Loucy (cell line): ENCODE results near the gene MTCH1.

Experiments used
- H2AFZ ChIP-seq: fragments of 200-600 bp; sonication (generic); 2 replicates; pipeline ENCODE4 v1.6.0; 2016; ENCODE audit warnings: antibody characterized with exemption, mild to moderate bottlenecking, low read length, moderate library complexity
- H3F3A ChIP-seq: fragments of 200-600 bp; 2 replicates; pipeline ENCODE4 v1.6.0; 2016; ENCODE audit warnings: antibody characterized with exemption, low read depth, mild to moderate bottlenecking
- H3K27me3 ChIP-seq: fragments of 200-600 bp; sonication (generic); 2 replicates; pipeline ENCODE4 v1.6.1; 2014; ENCODE audit warnings: low read length, mild to moderate bottlenecking; ENCODE audit not compliant: insufficient read depth, poor library complexity, severe bottlenecking
- H3K36me3 ChIP-seq: fragments of 200-600 bp; sonication (generic); 2 replicates; pipeline ENCODE4 v1.6.1; 2016; ENCODE audit warnings: low read length; ENCODE audit not compliant: insufficient read depth
- H3K4me1 ChIP-seq: fragments of 200-600 bp; sonication (generic); 2 replicates; pipeline ENCODE4 v1.5.1; 2014; ENCODE audit warnings: low read length, mild to moderate bottlenecking; ENCODE audit not compliant: insufficient read depth, poor library complexity, severe bottlenecking
- H3K4me2 ChIP-seq: fragments of 200-600 bp; sonication (generic); 2 replicates; pipeline ENCODE4 v1.6.0; 2014; ENCODE audit warnings: antibody characterized with exemption, low read length, low read depth, mild to moderate bottlenecking; ENCODE audit not compliant: poor library complexity, severe bottlenecking
- H3K4me3 ChIP-seq: fragments of 200-600 bp; sonication (generic); 2 replicates; pipeline ENCODE4 v1.5.1; 2014; ENCODE audit warnings: low read length, mild to moderate bottlenecking, mixed read lengths; ENCODE audit not compliant: poor library complexity, severe bottlenecking
- H3K79me2 ChIP-seq: fragments of 200-600 bp; sonication (generic); 2 replicates; pipeline ENCODE4 v1.6.1; 2014; ENCODE audit warnings: low read length; ENCODE audit not compliant: insufficient read depth
- H3K9ac ChIP-seq: fragments of 200-600 bp; sonication (generic); 2 replicates; pipeline ENCODE4 v1.6.0; 2014; ENCODE audit warnings: mild to moderate bottlenecking, low read depth, low read length, moderate library complexity; ENCODE audit not compliant: poor library complexity, severe bottlenecking
- H3K9me2 ChIP-seq: fragments of 200-600 bp; sonication (generic); replicated peaks from 2 replicates; pipeline ENCODE4 v1.6.1; 2016; ENCODE audit warnings: low read depth, low read length, mixed read lengths
- H3K9me3 ChIP-seq: fragments of 200-600 bp; sonication (generic); 2 replicates; pipeline ENCODE4 v1.6.1; 2014; ENCODE audit warnings: mild to moderate bottlenecking, antibody characterized with exemption, low read length, low read depth; ENCODE audit not compliant: insufficient read depth
- H4K20me1 ChIP-seq: fragments of 200-600 bp; sonication (generic); 2 replicates; pipeline ENCODE4 v1.6.0; 2014; ENCODE audit warnings: antibody characterized with exemption, low read length, mild to moderate bottlenecking; ENCODE audit not compliant: insufficient read depth, poor library complexity, severe bottlenecking
- EZH2phosphoT487 ChIP-seq: fragments of 200-600 bp; IDR thresholded peaks from 2 replicates; pipeline ENCODE4 v1.6.1; 2018; ENCODE audit warnings: antibody characterized with exemption, mild to moderate bottlenecking, moderate library complexity, borderline replicate concordance
- TF ChIP-seq, protein P1 (sequence below): fragments of 200-600 bp; sonication (generic); conservative IDR thresholded peaks from 2 replicates; pipeline ENCODE4 v1.5.1; 2014; ENCODE audit warnings: mild to moderate bottlenecking, antibody characterized with exemption, low read length

MTCH1 gene

DNA sequence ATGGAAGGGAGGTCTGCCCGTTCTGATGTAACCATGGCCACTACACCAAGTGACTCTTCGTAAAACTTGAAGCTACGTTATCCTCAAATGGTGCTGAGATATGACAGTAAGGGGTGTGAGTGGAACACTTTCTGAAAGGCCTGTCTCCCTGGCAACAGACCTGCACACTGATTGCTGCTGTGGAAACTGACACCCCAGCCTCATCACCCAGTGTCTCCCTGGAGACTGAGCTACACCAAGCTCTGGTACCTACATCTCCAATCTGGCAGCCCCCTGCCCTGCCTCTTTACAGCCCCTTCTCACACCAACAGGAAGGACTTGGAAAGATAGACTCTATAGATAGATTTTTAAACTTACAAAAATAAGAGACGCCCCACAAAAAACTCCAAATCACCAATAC, 18.2 kb downstream of the MTCH1 start:
- no peak overlapping the region for H2AFZ ChIP-seq
- H4K20me1 ChIP-seq, result no peaks in the 10 kb centered on the region
- H3K9ac ChIP-seq, result no peak overlapping the region
- H3K36me3 ChIP-seq, result peaks cover 61% of the 10 kb centered on the region
- H3K4me3 ChIP-seq, result no peak overlapping the region
- H3K9me2 ChIP-seq, result no peaks in the 10 kb centered on the region
- H3K9me3 ChIP-seq, result no peaks in the 10 kb centered on the region
- no peak overlapping the region for H3K4me2 ChIP-seq
- H3K79me2 ChIP-seq, result no peaks in the 10 kb centered on the region
- no peaks in the 10 kb centered on the region for H3F3A ChIP-seq
- H3K27me3 ChIP-seq, result no peaks in the 10 kb centered on the region
- H3K4me1 ChIP-seq, result peaks cover 24% of the 10 kb centered on the region
- TF ChIP-seq, protein P1, sequence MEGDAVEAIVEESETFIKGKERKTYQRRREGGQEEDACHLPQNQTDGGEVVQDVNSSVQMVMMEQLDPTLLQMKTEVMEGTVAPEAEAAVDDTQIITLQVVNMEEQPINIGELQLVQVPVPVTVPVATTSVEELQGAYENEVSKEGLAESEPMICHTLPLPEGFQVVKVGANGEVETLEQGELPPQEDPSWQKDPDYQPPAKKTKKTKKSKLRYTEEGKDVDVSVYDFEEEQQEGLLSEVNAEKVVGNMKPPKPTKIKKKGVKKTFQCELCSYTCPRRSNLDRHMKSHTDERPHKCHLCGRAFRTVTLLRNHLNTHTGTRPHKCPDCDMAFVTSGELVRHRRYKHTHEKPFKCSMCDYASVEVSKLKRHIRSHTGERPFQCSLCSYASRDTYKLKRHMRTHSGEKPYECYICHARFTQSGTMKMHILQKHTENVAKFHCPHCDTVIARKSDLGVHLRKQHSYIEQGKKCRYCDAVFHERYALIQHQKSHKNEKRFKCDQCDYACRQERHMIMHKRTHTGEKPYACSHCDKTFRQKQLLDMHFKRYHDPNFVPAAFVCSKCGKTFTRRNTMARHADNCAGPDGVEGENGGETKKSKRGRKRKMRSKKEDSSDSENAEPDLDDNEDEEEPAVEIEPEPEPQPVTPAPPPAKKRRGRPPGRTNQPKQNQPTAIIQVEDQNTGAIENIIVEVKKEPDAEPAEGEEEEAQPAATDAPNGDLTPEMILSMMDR, result no peak
- TF ChIP-seq EZH2phosphoT487, result no peak

- H3K4me2 ChIP-seq, result no peak overlapping the region
- no peak overlapping the region for H3K4me3 ChIP-seq
- H3F3A ChIP-seq, result no peaks in the 10 kb centered on the region
- H3K9me2 ChIP-seq, result no peaks in the 10 kb centered on the region
- H3K79me2 ChIP-seq, result no peaks in the 10 kb centered on the region
- no peak overlapping the region for H3K9ac ChIP-seq
- no peaks in the 10 kb centered on the region for H3K27me3 ChIP-seq
- no peaks in the 10 kb centered on the region for H4K20me1 ChIP-seq
- no peak overlapping the region for H2AFZ ChIP-seq
- peaks cover 56% of the 10 kb centered on the region for H3K36me3 ChIP-seq
- no peak for TF ChIP-seq EZH2phosphoT487
- TF ChIP-seq, protein P1, result no peak
- no peaks in the 10 kb centered on the region for H3K9me3 ChIP-seq
- H3K4me1 ChIP-seq, result peaks cover 25% of the 10 kb centered on the region
Observed at GRCh38 chr6:36967301-36967700, 18.7 kb downstream of the MTCH1 start.

DNA sequence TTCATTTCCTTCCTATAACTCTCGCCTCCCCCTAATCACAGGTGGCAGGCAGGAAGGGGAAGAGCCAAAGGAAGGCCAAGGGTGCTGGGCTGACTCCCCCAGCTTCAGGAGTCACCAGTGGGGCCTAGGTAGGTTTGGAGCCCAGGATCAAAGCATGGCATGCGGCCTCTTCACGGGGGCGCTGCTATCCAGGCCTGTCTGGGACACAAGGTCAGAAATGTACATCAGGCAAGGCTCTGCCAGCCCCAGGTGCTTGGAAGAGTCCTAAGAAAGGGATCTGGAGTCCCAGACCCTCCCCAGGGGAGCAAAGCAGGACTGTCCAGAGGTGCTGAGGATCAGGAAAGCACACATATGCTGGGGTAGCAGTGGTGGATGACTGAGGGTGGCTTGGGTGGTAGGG, 21.1 kb downstream of the MTCH1 start:
- Histone ChIP-seq H3K9ac (peak overlapping the region; percentile 23), H3K27me3 (no peaks in the 10 kb centered on the region), H3K4me2 (peak overlapping the region; percentile 38), H3K4me1 (peaks cover 36% of the 10 kb centered on the region), H2AFZ (no peak overlapping the region), H3F3A (no peaks in the 10 kb centered on the region), H3K4me3 (no peak overlapping the region), H3K9me2 (no peaks in the 10 kb centered on the region), H3K9me3 (no peaks in the 10 kb centered on the region), H4K20me1 (no peaks in the 10 kb centered on the region), H3K79me2 (no peaks in the 10 kb centered on the region), H3K36me3 (peaks cover 32% of the 10 kb centered on the region)
- TF ChIP-seq, protein P1, result no peak
- no peak for TF ChIP-seq EZH2phosphoT487
